ENCODE measurements around the gene TTC5. TPM values are rescaled to one million over a fixed set of nuclear protein-coding genes. Genes with fewer than 3 reads are reported as not detected.
"Not testable (repeated sequence)": the region's sequence is repeated elsewhere in the genome, so short reads cannot be mapped to it uniquely, and the experiment has no call there.

Gene TTC5
- total RNA-seq, result 10 to 100 TPM; 27.4 to 27.7 TPM

- no peaks in the 10 kb centered on the region for H3K27me3 Mint-ChIP-seq
- H3K4me1 Mint-ChIP-seq (ENCODE audit: low read depth in 2 of 2), result peaks cover 25 to 41% of the 10 kb centered on the region in 2 donors
- peak within 1 kb of the TSS; percentile 72 to 88 for H3K27ac Mint-ChIP-seq
- ATAC-seq (peak; percentile 96 to 97), DNase-seq (ENCODE audit: low spot score) (peak; percentile 90)
- H3K36me3 Mint-ChIP-seq, result peaks cover 10% of the 10 kb centered on the region
- peak within 1 kb of the TSS; percentile 93 for H3K4me3 Mint-ChIP-seq
- H3K9me3 Mint-ChIP-seq, result no peaks in the 10 kb centered on the region
These were observed at the start of gene TTC5 for GRCh38 chr14:20305265-20306078. TTC5 (minus strand) TSS chr14:20305951; CDS start chr14:20305937, 14 bp downstream.

- Mint-ChIP-seq H3K27ac (no peak overlapping the region), H3K36me3 (peaks cover 10% of the 10 kb centered on the region), H3K4me3 (no peak overlapping the region), H3K4me1 (ENCODE audit: low read depth in 2 of 2) (no peaks in the 10 kb centered on the region), H3K27me3 (no peaks in the 10 kb centered on the region), H3K9me3 (no peaks in the 10 kb centered on the region)
- ATAC-seq (no peak), DNase-seq (ENCODE audit: low spot score) (no peak)
These were observed 45.1 kb upstream of the TTC5 start for GRCh38 chr14:20350860-20351259.

GRCh38 chr14:20350282-20350681 lies 44.5 kb upstream of the TTC5 start:
- H3K36me3 Mint-ChIP-seq, result peaks cover 11% of the 10 kb centered on the region
- DNase-seq (ENCODE audit: low spot score), result no peak

GRCh38 chr14:20347747-20348146 lies 42.0 kb upstream of the TTC5 start:
- no peaks in the 10 kb centered on the region for H3K9me3 Mint-ChIP-seq
- peaks cover 6 to 12% of the 10 kb centered on the region in 2 donors for H3K4me1 Mint-ChIP-seq (ENCODE audit: low read depth in 2 of 2)
- no peaks in the 10 kb centered on the region for H3K27me3 Mint-ChIP-seq
- peaks cover 5% of the 10 kb centered on the region for H3K36me3 Mint-ChIP-seq
- DNase-seq (ENCODE audit: low spot score), result no peak
- no peak overlapping the region for H3K4me3 Mint-ChIP-seq
- H3K27ac Mint-ChIP-seq, result no peak overlapping the region
- no peak for ATAC-seq

More at GRCh38 chr14:20350282-20350681, 44.5 kb upstream of the TTC5 start:
- Mint-ChIP-seq H3K4me3 (no peak overlapping the region), H3K27ac (no peak overlapping the region), H3K9me3 (no peaks in the 10 kb centered on the region), H3K27me3 (no peaks in the 10 kb centered on the region), H3K4me1 (ENCODE audit: low read depth in 2 of 2) (no peaks in the 10 kb centered on the region)
- no peak for ATAC-seq

- Mint-ChIP-seq H3K4me3 (no peak overlapping the region), H3K36me3 (peaks cover 5% of the 10 kb centered on the region), H3K27ac (no peak overlapping the region)
These were observed 41.0 kb upstream of the TTC5 start for GRCh38 chr14:20346713-20347112.

GRCh38 chr14:20345366-20345765 lies 39.6 kb upstream of the TTC5 start:
- Mint-ChIP-seq H3K27me3 (no peaks in the 10 kb centered on the region), H3K4me1 (ENCODE audit: low read depth in 2 of 2) (peaks cover 6 to 12% of the 10 kb centered on the region in 2 donors), H3K36me3 (peaks cover 5% of the 10 kb centered on the region), H3K27ac (peak overlapping the region; percentile 7 to 23), H3K9me3 (no peaks in the 10 kb centered on the region), H3K4me3 (no peak overlapping the region)
- DNase-seq (ENCODE audit: low spot score) (no peak), ATAC-seq (no peak)

More at GRCh38 chr14:20346713-20347112, 41.0 kb upstream of the TTC5 start:
- no peaks in the 10 kb centered on the region for H3K9me3 Mint-ChIP-seq
- DNase-seq (ENCODE audit: low spot score) (no peak), ATAC-seq (no peak)
- H3K27me3 Mint-ChIP-seq, result no peaks in the 10 kb centered on the region
- peaks cover 6 to 12% of the 10 kb centered on the region in 2 donors for H3K4me1 Mint-ChIP-seq (ENCODE audit: low read depth in 2 of 2)

GRCh38 chr14:20343862-20344220 lies 38.1 kb upstream of the TTC5 start:
- ATAC-seq (no peak), DNase-seq (ENCODE audit: low spot score) (no peak)
- H3K4me1 Mint-ChIP-seq (ENCODE audit: low read depth in 2 of 2), result peaks cover 6 to 12% of the 10 kb centered on the region in 2 donors
- H3K27ac Mint-ChIP-seq, result peak overlapping the region; percentile 81 to 93
- H3K36me3 Mint-ChIP-seq, result peaks cover 5% of the 10 kb centered on the region
- peak overlapping the region; percentile 86 for H3K4me3 Mint-ChIP-seq
- H3K27me3 Mint-ChIP-seq, result no peaks in the 10 kb centered on the region
- no peaks in the 10 kb centered on the region for H3K9me3 Mint-ChIP-seq

- Mint-ChIP-seq H3K9me3 (no peaks in the 10 kb centered on the region), H3K4me1 (ENCODE audit: low read depth in 2 of 2) (peaks cover 6 to 12% of the 10 kb centered on the region in 2 donors), H3K27me3 (no peaks in the 10 kb centered on the region), H3K36me3 (peaks cover 5% of the 10 kb centered on the region), H3K4me3 (peak within 1 kb of the TSS; percentile 86), H3K27ac (peak within 1 kb of the TSS; percentile 81 to 93)
- peak; percentile 96 for DNase-seq (ENCODE audit: low spot score)
- ATAC-seq, result peak; percentile 95 to 96
These were observed 37.5 kb upstream of the TTC5 start, which contains the start of gene PARP2 for GRCh38 chr14:20343092-20343861. PARP2 (plus strand) TSS chr14:20343635; CDS start chr14:20343642, 7 bp downstream.

- peaks cover 0 to 3% of the 10 kb centered on the region in 2 donors for H3K27me3 Mint-ChIP-seq
- ATAC-seq (no peak), DNase-seq (ENCODE audit: low spot score) (no peak)
- peak overlapping the region; percentile 86 for H3K4me3 Mint-ChIP-seq
- peaks cover 6 to 12% of the 10 kb centered on the region in 2 donors for H3K4me1 Mint-ChIP-seq (ENCODE audit: low read depth in 2 of 2)
- no peaks in the 10 kb centered on the region for H3K9me3 Mint-ChIP-seq
- peaks cover 5% of the 10 kb centered on the region for H3K36me3 Mint-ChIP-seq
- no peak overlapping the region for H3K27ac Mint-ChIP-seq
These were observed 35.9 kb upstream of the TTC5 start for GRCh38 chr14:20341646-20342045.

GRCh38 chr14:20341032-20341431 lies 35.3 kb upstream of the TTC5 start:
- not testable (repeated sequence) for H3K27ac Mint-ChIP-seq, H3K4me3 Mint-ChIP-seq, H3K27me3 Mint-ChIP-seq

GRCh38 chr14:20334017-20334416 lies 28.3 kb upstream of the TTC5 start:
- H3K4me1 Mint-ChIP-seq (ENCODE audit: low read depth in 2 of 2), result peaks cover 15 to 34% of the 10 kb centered on the region in 2 donors
- H3K9me3 Mint-ChIP-seq, result no peaks in the 10 kb centered on the region
- no peak overlapping the region for H3K27ac Mint-ChIP-seq
- DNase-seq (ENCODE audit: low spot score) (no peak), ATAC-seq (no peak)
- no peak overlapping the region for H3K4me3 Mint-ChIP-seq
- H3K27me3 Mint-ChIP-seq, result peaks cover 0 to 3% of the 10 kb centered on the region in 2 donors
- H3K36me3 Mint-ChIP-seq, result peaks cover 5% of the 10 kb centered on the region

More at GRCh38 chr14:20341032-20341431, 35.3 kb upstream of the TTC5 start:
- H3K4me1 Mint-ChIP-seq (ENCODE audit: low read depth in 2 of 2), result peaks cover 6 to 12% of the 10 kb centered on the region in 2 donors
- H3K36me3 Mint-ChIP-seq; H3K9me3 Mint-ChIP-seq; ATAC-seq; DNase-seq (ENCODE audit: low spot score): not testable (repeated sequence)

- ATAC-seq, result no peak
- peaks cover 15 to 34% of the 10 kb centered on the region in 2 donors for H3K4me1 Mint-ChIP-seq (ENCODE audit: low read depth in 2 of 2)
These were observed 27.7 kb upstream of the TTC5 start for GRCh38 chr14:20333494-20333841.

GRCh38 chr14:20332788-20333493 lies 27.2 kb upstream of the TTC5 start, which contains the start of gene CCNB1IP1:
CCNB1IP1 (minus strand) TSS chr14:20333279; CDS start chr14:20316523, 16,756 bp downstream.
- Mint-ChIP-seq H3K4me1 (ENCODE audit: low read depth in 2 of 2) (peaks cover 15 to 34% of the 10 kb centered on the region in 2 donors), H3K9me3 (no peaks in the 10 kb centered on the region), H3K27me3 (peaks cover 0 to 3% of the 10 kb centered on the region in 2 donors), H3K27ac (peak within 1 kb of the TSS; percentile 80 to 91), H3K36me3 (peaks cover 5% of the 10 kb centered on the region), H3K4me3 (peak within 1 kb of the TSS; percentile 96)
- peak; percentile 97 to 98 for ATAC-seq
- DNase-seq (ENCODE audit: low spot score), result peak; percentile 69

More at GRCh38 chr14:20333494-20333841, 27.7 kb upstream of the TTC5 start:
- DNase-seq (ENCODE audit: low spot score), result no peak
- H3K9me3 Mint-ChIP-seq, result no peaks in the 10 kb centered on the region
- H3K27me3 Mint-ChIP-seq, result peaks cover 0 to 3% of the 10 kb centered on the region in 2 donors
- H3K36me3 Mint-ChIP-seq, result peaks cover 5% of the 10 kb centered on the region
- peak overlapping the region; percentile 80 to 91 for H3K27ac Mint-ChIP-seq
- H3K4me3 Mint-ChIP-seq, result peak overlapping the region; percentile 96

Data from natural killer cell treated with Interleukin-12 subunit alpha and Interleukin-12 subunit beta and Interleukin-15 and Interleukin-18, amount 100 ng/mL, for 72 hours (primary cell).